ENCODE data around the gene COMMD8. TPM values are rescaled to one million over a fixed set of nuclear protein-coding genes. Genes with fewer than 3 reads are reported as not detected.

The COMMD8 gene
- total and polyA plus RNA-seq, 10 donors = 14.1 to 30.9 (median 20.1) TPM

GRCh38 chr4:47486231-47486673 lies 22.8 kb upstream of the COMMD8 start:
- no peaks in the 10 kb centered on the region for H3K27me3 ChIP-seq (replicated peaks in 1 of 7)
- intact Hi-C loops (cut with DNase I; ENCODE audit: low total_unique reads) = no loop called here
- H3K4me3 ChIP-seq = peak overlapping the region; percentile 50 to 76 (median 57)
- no peaks in the 10 kb centered on the region for H3K36me3 ChIP-seq
- H3K27ac ChIP-seq = peak overlapping the region; percentile 89 to 96 (median 92)
- DNase-seq = no peak
- H3K9me3 ChIP-seq = peaks cover 0 to 4% (median 0%) of the 10 kb centered on the region in 8 donors
- 59 to 80% (median 65%) methylated on average over 5 of the region's 5 CpGs for WGBS, 5 donors
- peaks cover 25 to 89% (median 61%) of the 10 kb centered on the region in 6 donors for H3K4me1 ChIP-seq
- TF ChIP-seq CTCF (IDR thresholded peaks at IDR 0.05 in 8 of 11, conservative IDR thresholded peaks at IDR 0.05 in 3 of 11) (no peak), POLR2AphosphoS5 (IDR thresholded peaks at IDR 0.05) (no peak), POLR2A (IDR thresholded peaks at IDR 0.05) (no peak)

- intact Hi-C loops (cut with DNase I; ENCODE audit: low total_unique reads) = no loop called here
- Histone ChIP-seq H3K36me3 (no peaks in the 10 kb centered on the region), H3K4me3 (peak overlapping the region; percentile 50 to 76 (median 57)), H3K27me3 (replicated peaks in 1 of 7) (no peaks in the 10 kb centered on the region), H3K27ac (peak overlapping the region; percentile 89 to 96 (median 92)), H3K4me1 (peaks cover 25 to 84% (median 61%) of the 10 kb centered on the region in 6 donors), H3K9me3 (peaks cover 0 to 4% (median 0%) of the 10 kb centered on the region in 8 donors)
- WGBS, 5 donors = 0 to 2% (median 2%) methylated on average over 14 of the region's 14 CpGs
- no peak for TF ChIP-seq POLR2A (IDR thresholded peaks at IDR 0.05)
- no peak for TF ChIP-seq POLR2AphosphoS5 (IDR thresholded peaks at IDR 0.05)
- TF ChIP-seq CTCF (IDR thresholded peaks at IDR 0.05 in 8 of 11, conservative IDR thresholded peaks at IDR 0.05 in 3 of 11) = no peak
- no peak for DNase-seq
These were observed 22.3 kb upstream of the COMMD8 start for GRCh38 chr4:47485768-47486167.

GRCh38 chr4:47485047-47485692 lies 21.7 kb upstream of the COMMD8 start, which contains the start of gene ATP10D:
TSS of gene ATP10D (plus strand) at chr4:47485275. CDS start at chr4:47512541, 27,266 bp downstream.
- intact Hi-C loops (cut with DNase I; ENCODE audit: low total_unique reads) = no loop called here
- Histone ChIP-seq H3K36me3 (no peaks in the 10 kb centered on the region), H3K27ac (peak within 1 kb of the TSS; percentile 89 to 96 (median 92)), H3K9me3 (peaks cover 0 to 4% (median 0%) of the 10 kb centered on the region in 8 donors), H3K4me3 (peak within 1 kb of the TSS; percentile 50 to 76 (median 57)), H3K4me1 (peaks cover 23 to 78% (median 55%) of the 10 kb centered on the region in 6 donors), H3K27me3 (replicated peaks in 1 of 7) (no peaks in the 10 kb centered on the region)
- 0 to 1% (median 1%) methylated on average over 34 of the region's 34 CpGs for WGBS, 5 donors
- DNase-seq = peak; percentile 99
- peak; percentile 98 to 99 (median 98) for TF ChIP-seq POLR2AphosphoS5 (IDR thresholded peaks at IDR 0.05)
- TF ChIP-seq POLR2A (IDR thresholded peaks at IDR 0.05) = peak in 2 of 3 donors; percentile 59 to 86
- peak in 7 of 11 experiments; percentile 17 to 64 (median 34) for TF ChIP-seq CTCF (IDR thresholded peaks at IDR 0.05 in 8 of 11, conservative IDR thresholded peaks at IDR 0.05 in 3 of 11)

GRCh38 chr4:47484168-47484567 lies 20.7 kb upstream of the COMMD8 start:
- DNase-seq = no peak
- peaks cover 0 to 4% (median 0%) of the 10 kb centered on the region in 8 donors for H3K9me3 ChIP-seq
- H3K27ac ChIP-seq = peak overlapping the region; percentile 89 to 96 (median 92)
- no peaks in the 10 kb centered on the region for H3K27me3 ChIP-seq (replicated peaks in 1 of 7)
- TF ChIP-seq POLR2AphosphoS5 (IDR thresholded peaks at IDR 0.05) (no peak), POLR2A (IDR thresholded peaks at IDR 0.05) (no peak), CTCF (IDR thresholded peaks at IDR 0.05 in 8 of 11, conservative IDR thresholded peaks at IDR 0.05 in 3 of 11) (no peak)
- H3K4me1 ChIP-seq = peaks cover 14 to 68% (median 46%) of the 10 kb centered on the region in 6 donors
- intact Hi-C loops (cut with DNase I; ENCODE audit: low total_unique reads) = no loop called here
- H3K4me3 ChIP-seq = peak overlapping the region in 1 of 8 donors; percentile 76
- H3K36me3 ChIP-seq = no peaks in the 10 kb centered on the region
- whole genome bisulfite sequencing, 5 donors = 66 to 86% (median 70%) methylated on average over 3 of the region's 3 CpGs

Data from spleen (tissue), 11 donors.